ENCODE measurements around the gene ARL16. TPM values are rescaled to one million over a fixed set of nuclear protein-coding genes. Genes with fewer than 3 reads are reported as not detected.

ARL16 gene
- total RNA-seq, 1 experiment from 2014 or later = 52.7 TPM

DNA sequence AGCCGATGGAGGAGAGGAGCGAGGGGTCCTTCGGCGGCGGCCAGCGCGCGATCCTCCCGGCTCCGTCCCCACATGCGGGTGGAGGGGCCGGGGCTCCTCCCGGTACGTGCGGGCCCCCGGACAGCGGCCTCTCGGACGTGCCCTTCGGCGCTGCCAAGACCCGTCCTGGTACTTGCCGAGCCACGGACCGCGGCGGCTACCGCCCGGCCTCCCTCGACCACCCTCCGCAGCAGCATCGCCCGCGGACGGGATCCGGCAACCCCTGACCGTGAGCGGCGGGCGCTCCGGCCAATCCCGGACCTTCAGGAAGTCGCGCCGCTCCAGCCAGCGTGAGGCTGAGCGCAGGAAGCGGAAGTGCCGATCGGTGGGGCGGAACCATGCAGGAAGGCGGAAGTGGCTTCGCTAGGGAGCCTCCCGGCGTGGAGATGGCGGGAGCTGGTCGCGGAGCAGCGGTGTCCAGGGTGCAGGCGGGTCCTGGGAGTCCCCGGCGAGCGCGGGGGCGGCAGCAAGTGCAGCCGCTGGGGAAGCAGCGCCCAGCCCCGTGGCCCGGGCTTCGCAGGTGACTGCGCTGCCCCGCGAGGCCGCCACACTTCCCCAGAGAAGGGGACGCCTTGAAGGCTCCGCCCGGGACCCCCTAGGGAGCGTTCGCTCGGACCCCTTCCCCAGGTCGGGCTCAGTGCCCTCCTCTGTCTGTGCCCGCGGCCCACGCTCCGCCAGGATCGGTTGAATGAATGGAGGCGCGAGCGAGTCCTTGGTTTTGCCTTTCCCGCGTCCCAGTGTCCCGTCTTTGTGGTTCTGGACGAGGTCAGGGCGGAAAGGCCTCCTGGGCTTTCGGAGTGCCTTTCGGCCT lies 17.0 kb downstream of the ARL16 start, which contains the start of the genes CCDC137 and OXLD1:
Gene CCDC137, plus strand, starts transcription at position 396 of the 850 bp plus-strand sequence. Its CDS starts 30 bp downstream, at position 426.
Gene OXLD1, minus strand, starts transcription at position 264 of the 850 bp plus-strand sequence. Its CDS starts 28 bp downstream, at position 236.
- peak within 1 kb of the TSS; percentile 99 for H3K27ac ChIP-seq (ENCODE audit: low read length)
- peak; percentile 60 for DNase-seq (ENCODE audit: low read depth, low spot score)
- peaks cover 21% of the 10 kb centered on the region for H3K4me1 ChIP-seq (ENCODE audit: control insufficient read depth, insufficient read depth, low read length)
- intact Hi-C loops (cut with micrococcal nuclease; ENCODE audit: unreplicated experiment) = loop anchor here (5.0 kb wide), 1 partner anchor 34 kb away; no protein-coding TSS in a partner anchor
- in situ Hi-C loops (cut with HindIII; ENCODE audit: low pct_unique_long_range_greater_than_20kb, low sequenced_read_pairs) = no loop called here
- ChIA-PET CTCF (no interaction called here), POLR2A (interaction anchor here (1.1 kb wide), 1 partner anchor 17 kb away, joined by 3 read pairs; the partner anchor contains the start of genes ARL16 and HGS)
- no peaks in the 10 kb centered on the region for H3K27me3 ChIP-seq (ENCODE audit: control insufficient read depth, insufficient read depth, low read length)
- no peaks in the 10 kb centered on the region for H3K9me3 ChIP-seq (ENCODE audit: control insufficient read depth, insufficient read depth, low read depth, low read length)
- peak; percentile 98 for ATAC-seq
- H3K4me3 ChIP-seq (ENCODE audit: low read depth in 2 of 2, low read length in 2 of 2) = peak within 1 kb of the TSS; percentile 86 to 88
- TF ChIP-seq TCF7L2 (IDR thresholded peaks at IDR 0.05; ENCODE audit: low read depth, low read length) (peak; percentile 59; the same call in 1 of the 2 replicates), POLR2AphosphoS5 (IDR thresholded peaks at IDR 0.05; ENCODE audit: low read depth, low read length) (peak; percentile 95), SIN3A (IDR thresholded peaks at IDR 0.05; ENCODE audit: borderline replicate concordance, insufficient read depth, low read depth, low read length) (peak; percentile 88; the same call in 1 of the 2 replicates)
- TF ChIP-seq, protein P1, sequence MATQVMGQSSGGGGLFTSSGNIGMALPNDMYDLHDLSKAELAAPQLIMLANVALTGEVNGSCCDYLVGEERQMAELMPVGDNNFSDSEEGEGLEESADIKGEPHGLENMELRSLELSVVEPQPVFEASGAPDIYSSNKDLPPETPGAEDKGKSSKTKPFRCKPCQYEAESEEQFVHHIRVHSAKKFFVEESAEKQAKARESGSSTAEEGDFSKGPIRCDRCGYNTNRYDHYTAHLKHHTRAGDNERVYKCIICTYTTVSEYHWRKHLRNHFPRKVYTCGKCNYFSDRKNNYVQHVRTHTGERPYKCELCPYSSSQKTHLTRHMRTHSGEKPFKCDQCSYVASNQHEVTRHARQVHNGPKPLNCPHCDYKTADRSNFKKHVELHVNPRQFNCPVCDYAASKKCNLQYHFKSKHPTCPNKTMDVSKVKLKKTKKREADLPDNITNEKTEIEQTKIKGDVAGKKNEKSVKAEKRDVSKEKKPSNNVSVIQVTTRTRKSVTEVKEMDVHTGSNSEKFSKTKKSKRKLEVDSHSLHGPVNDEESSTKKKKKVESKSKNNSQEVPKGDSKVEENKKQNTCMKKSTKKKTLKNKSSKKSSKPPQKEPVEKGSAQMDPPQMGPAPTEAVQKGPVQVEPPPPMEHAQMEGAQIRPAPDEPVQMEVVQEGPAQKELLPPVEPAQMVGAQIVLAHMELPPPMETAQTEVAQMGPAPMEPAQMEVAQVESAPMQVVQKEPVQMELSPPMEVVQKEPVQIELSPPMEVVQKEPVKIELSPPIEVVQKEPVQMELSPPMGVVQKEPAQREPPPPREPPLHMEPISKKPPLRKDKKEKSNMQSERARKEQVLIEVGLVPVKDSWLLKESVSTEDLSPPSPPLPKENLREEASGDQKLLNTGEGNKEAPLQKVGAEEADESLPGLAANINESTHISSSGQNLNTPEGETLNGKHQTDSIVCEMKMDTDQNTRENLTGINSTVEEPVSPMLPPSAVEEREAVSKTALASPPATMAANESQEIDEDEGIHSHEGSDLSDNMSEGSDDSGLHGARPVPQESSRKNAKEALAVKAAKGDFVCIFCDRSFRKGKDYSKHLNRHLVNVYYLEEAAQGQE (IDR thresholded peaks at IDR 0.05; ENCODE audit: insufficient read depth in 1 of 2, low read depth in 2 of 2, low read length in 1 of 2) = peak in 1 of 2 experiments; percentile 57; a peak in 1 of 4 replicates
- TF ChIP-seq, protein P2, sequence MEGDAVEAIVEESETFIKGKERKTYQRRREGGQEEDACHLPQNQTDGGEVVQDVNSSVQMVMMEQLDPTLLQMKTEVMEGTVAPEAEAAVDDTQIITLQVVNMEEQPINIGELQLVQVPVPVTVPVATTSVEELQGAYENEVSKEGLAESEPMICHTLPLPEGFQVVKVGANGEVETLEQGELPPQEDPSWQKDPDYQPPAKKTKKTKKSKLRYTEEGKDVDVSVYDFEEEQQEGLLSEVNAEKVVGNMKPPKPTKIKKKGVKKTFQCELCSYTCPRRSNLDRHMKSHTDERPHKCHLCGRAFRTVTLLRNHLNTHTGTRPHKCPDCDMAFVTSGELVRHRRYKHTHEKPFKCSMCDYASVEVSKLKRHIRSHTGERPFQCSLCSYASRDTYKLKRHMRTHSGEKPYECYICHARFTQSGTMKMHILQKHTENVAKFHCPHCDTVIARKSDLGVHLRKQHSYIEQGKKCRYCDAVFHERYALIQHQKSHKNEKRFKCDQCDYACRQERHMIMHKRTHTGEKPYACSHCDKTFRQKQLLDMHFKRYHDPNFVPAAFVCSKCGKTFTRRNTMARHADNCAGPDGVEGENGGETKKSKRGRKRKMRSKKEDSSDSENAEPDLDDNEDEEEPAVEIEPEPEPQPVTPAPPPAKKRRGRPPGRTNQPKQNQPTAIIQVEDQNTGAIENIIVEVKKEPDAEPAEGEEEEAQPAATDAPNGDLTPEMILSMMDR (IDR thresholded peaks at IDR 0.05) = no peak
- no TSS peak for BruUV-seq (replicated peaks)
- no peaks in the 10 kb centered on the region; the same call in 1 of the 2 replicates for H3K36me3 ChIP-seq (ENCODE audit: control insufficient read depth, insufficient read depth, low read length)

DNA sequence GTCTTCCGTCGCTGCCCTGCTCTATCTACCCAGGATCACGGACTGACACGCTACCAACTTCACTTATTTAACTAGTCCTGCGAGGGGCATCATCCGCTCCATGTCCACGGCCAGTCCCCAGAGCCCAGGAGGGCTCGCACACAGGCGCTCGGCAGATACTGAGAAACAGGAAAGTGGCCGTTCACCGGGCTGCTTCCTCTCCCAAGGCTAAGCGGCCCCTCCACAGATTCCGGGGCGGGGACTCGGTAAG lies 17.6 kb downstream of the ARL16 start:
- Histone ChIP-seq H3K27ac (ENCODE audit: low read length) (peak overlapping the region; percentile 99), H3K4me1 (ENCODE audit: control insufficient read depth, insufficient read depth, low read length) (peaks cover 21% of the 10 kb centered on the region), H3K9me3 (ENCODE audit: control insufficient read depth, insufficient read depth, low read depth, low read length) (no peaks in the 10 kb centered on the region), H3K4me3 (ENCODE audit: low read depth in 2 of 2, low read length in 2 of 2) (peak overlapping the region; percentile 86 to 88), H3K27me3 (ENCODE audit: control insufficient read depth, insufficient read depth, low read length) (no peaks in the 10 kb centered on the region), H3K36me3 (ENCODE audit: control insufficient read depth, insufficient read depth, low read length) (no peaks in the 10 kb centered on the region; the same call in 1 of the 2 replicates)
- TF ChIP-seq, protein P1 (IDR thresholded peaks at IDR 0.05; ENCODE audit: insufficient read depth in 1 of 2, low read depth in 2 of 2, low read length in 1 of 2) = no peak
- TF ChIP-seq SIN3A (IDR thresholded peaks at IDR 0.05; ENCODE audit: borderline replicate concordance, insufficient read depth, low read depth, low read length) (no peak), TCF7L2 (IDR thresholded peaks at IDR 0.05; ENCODE audit: low read depth, low read length) (no peak), POLR2AphosphoS5 (IDR thresholded peaks at IDR 0.05; ENCODE audit: low read depth, low read length) (no peak)
- TSS peak; percentile 94 for BruUV-seq (replicated peaks)
- no peak for DNase-seq (ENCODE audit: low read depth, low spot score)
- in situ Hi-C loops (cut with HindIII; ENCODE audit: low pct_unique_long_range_greater_than_20kb, low sequenced_read_pairs) = no loop called here
- intact Hi-C loops (cut with micrococcal nuclease; ENCODE audit: unreplicated experiment) = loop anchor here (5.0 kb wide), 1 partner anchor 34 kb away; no protein-coding TSS in a partner anchor
- POLR2A ChIA-PET = interaction anchor here (1.1 kb wide), 1 partner anchor 17 kb away, joined by 3 read pairs; the partner anchor contains the start of genes ARL16 and HGS
- CTCF ChIA-PET = no interaction called here
- no peak for ATAC-seq
